ENCODE results near the gene GABPB2.

GRCh38 chr1:151134396-151134795 lies 63.8 kb downstream of the GABPB2 start:
- no peak for TF ChIP-seq CTCF (IDR thresholded peaks at IDR 0.05; ENCODE audit: poor library complexity)
- no peak for TF ChIP-seq EZH2 (IDR thresholded peaks at IDR 0.05; ENCODE audit: borderline replicate concordance)
- no peak for TF ChIP-seq EZH2phosphoT487 (IDR thresholded peaks at IDR 0.05; ENCODE audit: low read depth, severe bottlenecking, unreplicated experiment)

Measured in hepatocyte (in vitro differentiated cells).